Measurements from ENCODE around the gene PAPPA. TPM values are rescaled to one million over a fixed set of nuclear protein-coding genes. Genes with fewer than 3 reads are reported as not detected.

The PAPPA gene
- total RNA-seq, 1 experiment from 2014 or later, result 0.05 TPM

GRCh38 chr9:116247284-116247683 lies 93.7 kb downstream of the PAPPA start:
- no peak overlapping the region for H3K9ac ChIP-seq (ENCODE audit: low read length)
- H3K4me3 ChIP-seq (replicated peaks in 1 of 2; ENCODE audit: low read depth in 1 of 2, low read length in 2 of 2), result no peak overlapping the region
- no peak for DNase-seq (ENCODE audit: low read depth, low spot score)
- no peaks in the 10 kb centered on the region for H3K9me3 ChIP-seq (ENCODE audit: control insufficient read depth in 1 of 2, insufficient read depth in 1 of 2, low read depth in 1 of 2, low read length in 2 of 2)
- H3K9me2 ChIP-seq (ENCODE audit: insufficient read depth), result no peaks in the 10 kb centered on the region
- H3K36me3 ChIP-seq (ENCODE audit: control insufficient read depth in 1 of 2, insufficient read depth in 2 of 2, low read length in 2 of 2), result no peaks in the 10 kb centered on the region
- no peak for ATAC-seq
- peaks cover 25% of the 10 kb centered on the region for H3K27me3 ChIP-seq (ENCODE audit: insufficient read depth, low read length)
- no peaks in the 10 kb centered on the region for H4K20me1 ChIP-seq (ENCODE audit: insufficient read depth)
- BruUV-seq (replicated peaks), result no TSS peak
- H2AFZ ChIP-seq (ENCODE audit: low read depth, low read length, poor library complexity, severe bottlenecking), result no peak overlapping the region
- H3K27ac ChIP-seq (ENCODE audit: low read depth, low read length), result no peak overlapping the region
- ChIA-PET CTCF (no interaction called here), RAD21 (ENCODE audit: low non-redundant PET in 1 of 2, low total read pairs in 2 of 2, uncharacterized antibody in 2 of 2, unreplicated experiment in 2 of 2) (no interaction called here), POLR2A (no interaction called here)
- no peaks in the 10 kb centered on the region for H3K79me2 ChIP-seq (ENCODE audit: insufficient read depth, low read length)
- intact Hi-C loops (cut with micrococcal nuclease), result no loop called here
- H3K4me1 ChIP-seq (ENCODE audit: control insufficient read depth in 1 of 2, insufficient read depth in 2 of 2, low read length in 2 of 2), result no peaks in the 10 kb centered on the region
- TF ChIP-seq SRF (IDR thresholded peaks at IDR 0.05; ENCODE audit: low read depth) (no peak), ZFX (IDR thresholded peaks at IDR 0.05) (no peak), JUND (IDR thresholded peaks at IDR 0.05) (no peak), MAX (IDR thresholded peaks at IDR 0.05) (no peak), EGR1 (IDR thresholded peaks at IDR 0.05; ENCODE audit: low read depth) (no peak), ATF3 (IDR thresholded peaks at IDR 0.05) (no peak), POLR2A (IDR thresholded peaks at IDR 0.05; ENCODE audit: borderline replicate concordance, extremely low read depth, insufficient read depth, insufficient read length) (no peak), REST (IDR thresholded peaks at IDR 0.05; ENCODE audit: low read depth) (no peak), ZNF274 (IDR thresholded peaks at IDR 0.05; ENCODE audit: low read depth, low read length) (no peak), CEBPB (IDR thresholded peaks at IDR 0.05; ENCODE audit: low read depth) (no peak), CTCF (IDR thresholded peaks at IDR 0.05 in 2 of 3, conservative IDR thresholded peaks at IDR 0.05 in 1 of 3; ENCODE audit: borderline replicate concordance in 1 of 3, insufficient read depth in 1 of 3, low read depth in 2 of 3, low read length in 2 of 3) (no peak), FOSL1 (IDR thresholded peaks at IDR 0.05; ENCODE audit: low read depth) (no peak), YY1 (IDR thresholded peaks at IDR 0.05; ENCODE audit: extremely low read depth, insufficient replicate concordance, low read depth, low read length) (no peak)
- H3K4me2 ChIP-seq (ENCODE audit: low read length), result no peak overlapping the region
